Measurements from ENCODE around the gene NEK9.

DNA sequence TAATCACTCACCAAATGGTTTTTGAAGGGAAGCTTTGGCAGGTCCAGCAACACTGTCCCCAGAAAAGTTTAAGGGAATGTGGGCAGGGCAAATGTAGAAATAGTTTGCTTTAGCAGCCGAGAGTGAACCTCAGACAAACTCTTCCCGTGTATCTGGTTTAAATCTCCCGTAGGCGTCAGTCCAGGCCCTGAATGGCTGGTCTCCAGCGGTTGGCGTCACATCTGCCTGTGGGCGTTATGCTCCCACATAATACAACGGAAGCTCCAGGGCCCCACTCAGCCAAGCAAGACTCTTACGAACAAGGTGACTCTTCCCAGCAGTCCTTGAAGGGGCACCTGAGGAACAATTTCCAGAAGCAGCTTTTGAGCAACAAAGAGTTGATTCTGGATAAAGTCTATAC is 56.5 kb downstream of the NEK9 start:
- TF ChIP-seq, protein P1, sequence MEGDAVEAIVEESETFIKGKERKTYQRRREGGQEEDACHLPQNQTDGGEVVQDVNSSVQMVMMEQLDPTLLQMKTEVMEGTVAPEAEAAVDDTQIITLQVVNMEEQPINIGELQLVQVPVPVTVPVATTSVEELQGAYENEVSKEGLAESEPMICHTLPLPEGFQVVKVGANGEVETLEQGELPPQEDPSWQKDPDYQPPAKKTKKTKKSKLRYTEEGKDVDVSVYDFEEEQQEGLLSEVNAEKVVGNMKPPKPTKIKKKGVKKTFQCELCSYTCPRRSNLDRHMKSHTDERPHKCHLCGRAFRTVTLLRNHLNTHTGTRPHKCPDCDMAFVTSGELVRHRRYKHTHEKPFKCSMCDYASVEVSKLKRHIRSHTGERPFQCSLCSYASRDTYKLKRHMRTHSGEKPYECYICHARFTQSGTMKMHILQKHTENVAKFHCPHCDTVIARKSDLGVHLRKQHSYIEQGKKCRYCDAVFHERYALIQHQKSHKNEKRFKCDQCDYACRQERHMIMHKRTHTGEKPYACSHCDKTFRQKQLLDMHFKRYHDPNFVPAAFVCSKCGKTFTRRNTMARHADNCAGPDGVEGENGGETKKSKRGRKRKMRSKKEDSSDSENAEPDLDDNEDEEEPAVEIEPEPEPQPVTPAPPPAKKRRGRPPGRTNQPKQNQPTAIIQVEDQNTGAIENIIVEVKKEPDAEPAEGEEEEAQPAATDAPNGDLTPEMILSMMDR (IDR thresholded peaks at IDR 0.05), result no peak
- no peak for TF ChIP-seq EZH2 (IDR thresholded peaks at IDR 0.05; ENCODE audit: borderline replicate concordance, insufficient read depth, low read depth, low read length, poor library complexity, severe bottlenecking)

Data from B cell (primary cell).